Body of pancreas (tissue), 4 donors: ENCODE data around the gene REV1.

Experiments used
- POLR2A ChIP-seq, 3 donors: fragments of 450-650 bp; IDR thresholded peaks; one replicate each; pipeline ENCODE4 v1.6.1; 2016; ENCODE audit warnings: antibody characterized with exemption in 3 of 3, mild to moderate bottlenecking in 2 of 3
- TF ChIP-seq, protein P1 (sequence below), 7 experiments: fragments of 450-650 bp in 4 of 7; fragments of 200-600 bp in 3 of 7; sonication (generic) in 3 of 7; IDR thresholded peaks; one replicate each; pipeline ENCODE4 v1.5.1; 2016 to 2019; ENCODE audit warnings: antibody characterized with exemption in 7 of 7

DNA sequence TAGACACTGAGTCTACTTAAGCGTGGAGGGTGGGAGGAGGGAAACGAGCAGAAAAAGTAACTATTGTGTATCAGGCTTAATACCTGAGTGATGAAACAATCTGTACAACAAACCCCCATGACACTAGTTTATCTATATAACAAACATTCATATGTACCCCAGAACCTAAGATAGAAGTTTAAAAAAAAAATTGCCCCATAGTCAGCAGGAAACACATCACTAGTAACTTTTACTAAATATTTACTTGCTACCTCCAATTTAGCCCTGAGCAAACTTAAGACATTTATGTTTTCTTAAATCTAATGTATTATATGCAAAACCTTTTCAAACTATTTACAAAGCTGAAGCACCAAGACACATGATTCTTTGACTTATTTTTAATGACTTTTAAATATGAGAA lies 5.6 kb downstream of the REV1 start:
- TF ChIP-seq POLR2A (IDR thresholded peaks at IDR 0.05), result no peak
- TF ChIP-seq, protein P1, sequence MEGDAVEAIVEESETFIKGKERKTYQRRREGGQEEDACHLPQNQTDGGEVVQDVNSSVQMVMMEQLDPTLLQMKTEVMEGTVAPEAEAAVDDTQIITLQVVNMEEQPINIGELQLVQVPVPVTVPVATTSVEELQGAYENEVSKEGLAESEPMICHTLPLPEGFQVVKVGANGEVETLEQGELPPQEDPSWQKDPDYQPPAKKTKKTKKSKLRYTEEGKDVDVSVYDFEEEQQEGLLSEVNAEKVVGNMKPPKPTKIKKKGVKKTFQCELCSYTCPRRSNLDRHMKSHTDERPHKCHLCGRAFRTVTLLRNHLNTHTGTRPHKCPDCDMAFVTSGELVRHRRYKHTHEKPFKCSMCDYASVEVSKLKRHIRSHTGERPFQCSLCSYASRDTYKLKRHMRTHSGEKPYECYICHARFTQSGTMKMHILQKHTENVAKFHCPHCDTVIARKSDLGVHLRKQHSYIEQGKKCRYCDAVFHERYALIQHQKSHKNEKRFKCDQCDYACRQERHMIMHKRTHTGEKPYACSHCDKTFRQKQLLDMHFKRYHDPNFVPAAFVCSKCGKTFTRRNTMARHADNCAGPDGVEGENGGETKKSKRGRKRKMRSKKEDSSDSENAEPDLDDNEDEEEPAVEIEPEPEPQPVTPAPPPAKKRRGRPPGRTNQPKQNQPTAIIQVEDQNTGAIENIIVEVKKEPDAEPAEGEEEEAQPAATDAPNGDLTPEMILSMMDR (IDR thresholded peaks at IDR 0.05), result no peak
